ENCODE data around the gene PLPP3. TPM values are rescaled to one million over a fixed set of nuclear protein-coding genes. Genes with fewer than 3 reads are reported as not detected.

The PLPP3 gene
- total RNA-seq, 1 experiment from 2014 or later, result 0.39 TPM

GRCh38 chr1:56571448-56571847 is 7.9 kb downstream of the PLPP3 start:
- H3K27me3 ChIP-seq (replicated peaks; ENCODE audit: insufficient read depth, low read depth, low read length, poor library complexity), result peaks cover 17% of the 10 kb centered on the region
- ChIA-PET CTCF (no interaction called here), POLR2A (ENCODE audit: low non-redundant PET) (no interaction called here)
- no peak overlapping the region for H3K27ac ChIP-seq (ENCODE audit: low read depth, low read length, poor library complexity, severe bottlenecking)
- no TSS peak for BruUV-seq (replicated peaks)
- no peaks in the 10 kb centered on the region for H3K9me3 ChIP-seq (ENCODE audit: low read depth, low read length, poor library complexity, severe bottlenecking)
- no peak overlapping the region for H3K4me3 ChIP-seq (ENCODE audit: low read depth, low read length, poor library complexity, severe bottlenecking)
- intact Hi-C loops (cut with micrococcal nuclease; ENCODE audit: unreplicated experiment), result loop anchor here (10.0 kb wide), 1 partner anchor 167 kb away; no protein-coding TSS in a partner anchor
- H3K4me1 ChIP-seq (ENCODE audit: insufficient read depth, low read length, poor library complexity, severe bottlenecking), result no peaks in the 10 kb centered on the region
- H3K36me3 ChIP-seq (ENCODE audit: insufficient read depth, low read length, poor library complexity, severe bottlenecking), result no peaks in the 10 kb centered on the region
- no peak for DNase-seq (ENCODE audit: low spot score)
- TF ChIP-seq EZH2 (IDR thresholded peaks at IDR 0.05; ENCODE audit: borderline replicate concordance, low read depth, low read length, poor library complexity, severe bottlenecking) (no peak), CTCF (conservative IDR thresholded peaks at IDR 0.05; ENCODE audit: low read depth, low read length) (no peak)

GRCh38 chr1:56570924-56571372 is 8.4 kb downstream of the PLPP3 start:
- Histone ChIP-seq H3K36me3 (ENCODE audit: insufficient read depth, low read length, poor library complexity, severe bottlenecking) (no peaks in the 10 kb centered on the region), H3K4me3 (ENCODE audit: low read depth, low read length, poor library complexity, severe bottlenecking) (no peak overlapping the region), H3K27ac (ENCODE audit: low read depth, low read length, poor library complexity, severe bottlenecking) (no peak overlapping the region), H3K27me3 (replicated peaks; ENCODE audit: insufficient read depth, low read depth, low read length, poor library complexity) (peaks cover 12% of the 10 kb centered on the region), H3K4me1 (ENCODE audit: insufficient read depth, low read length, poor library complexity, severe bottlenecking) (no peaks in the 10 kb centered on the region), H3K9me3 (ENCODE audit: low read depth, low read length, poor library complexity, severe bottlenecking) (no peaks in the 10 kb centered on the region)
- intact Hi-C loops (cut with micrococcal nuclease; ENCODE audit: unreplicated experiment), result loop anchor here (10.0 kb wide), 1 partner anchor 166 kb away; no protein-coding TSS in a partner anchor
- CTCF ChIA-PET, result no interaction called here
- POLR2A ChIA-PET (ENCODE audit: low non-redundant PET), result no interaction called here
- no TSS peak for BruUV-seq (replicated peaks)
- TF ChIP-seq CTCF (conservative IDR thresholded peaks at IDR 0.05; ENCODE audit: low read depth, low read length) (no peak), EZH2 (IDR thresholded peaks at IDR 0.05; ENCODE audit: borderline replicate concordance, low read depth, low read length, poor library complexity, severe bottlenecking) (no peak)
- no peak for DNase-seq (ENCODE audit: low spot score)

- H3K4me3 ChIP-seq (ENCODE audit: low read depth, low read length, poor library complexity, severe bottlenecking), result no peak overlapping the region
- ChIA-PET POLR2A (ENCODE audit: low non-redundant PET) (no interaction called here), CTCF (no interaction called here)
- intact Hi-C loops (cut with micrococcal nuclease; ENCODE audit: unreplicated experiment), result loop anchor here (10.0 kb wide), 1 partner anchor 165 kb away; no protein-coding TSS in a partner anchor
- no peaks in the 10 kb centered on the region for H3K36me3 ChIP-seq (ENCODE audit: insufficient read depth, low read length, poor library complexity, severe bottlenecking)
- H3K27ac ChIP-seq (ENCODE audit: low read depth, low read length, poor library complexity, severe bottlenecking), result no peak overlapping the region
- TF ChIP-seq CTCF (conservative IDR thresholded peaks at IDR 0.05; ENCODE audit: low read depth, low read length), result no peak
- TF ChIP-seq EZH2 (IDR thresholded peaks at IDR 0.05; ENCODE audit: borderline replicate concordance, low read depth, low read length, poor library complexity, severe bottlenecking), result no peak
- H3K9me3 ChIP-seq (ENCODE audit: low read depth, low read length, poor library complexity, severe bottlenecking), result no peaks in the 10 kb centered on the region
- DNase-seq (ENCODE audit: low spot score), result no peak
- no peaks in the 10 kb centered on the region for H3K4me1 ChIP-seq (ENCODE audit: insufficient read depth, low read length, poor library complexity, severe bottlenecking)
- H3K27me3 ChIP-seq (replicated peaks; ENCODE audit: insufficient read depth, low read depth, low read length, poor library complexity), result peaks cover 4% of the 10 kb centered on the region
- no TSS peak for BruUV-seq (replicated peaks)
Observed at GRCh38 chr1:56569661-56570060, 9.7 kb downstream of the PLPP3 start.

Measured in A673 (cell line).